Motor neuron (in vitro differentiated cells): ENCODE results near the gene FMNL1. TPM values are rescaled to one million over a fixed set of nuclear protein-coding genes. Genes with fewer than 3 reads are reported as not detected.
A peak's percentile ranks its signal among the peaks of the same experiment; 100 is the strongest.

ENCODE experiments used
- ATAC-seq, 8 experiments: fragments of 200-7000 bp; cut with Tn5 transposase; replicated peaks in 6 of 8; 2 replicates each; pipeline ENCODE4 v1.8.0; 2021; ENCODE audit warnings: mild to moderate bottlenecking in 8 of 8, moderate library complexity in 8 of 8
- H3K27ac ChIP-seq, 2 donors: fragments of 250-450 bp; sonication (Bioruptor Pico); 2 replicates each; pipeline ENCODE4 v1.9.0; 2021; ENCODE audit warnings: antibody characterized with exemption in 2 of 2, mild to moderate bottlenecking in 2 of 2, moderate library complexity in 1 of 2
- H3K4me1 ChIP-seq, 2 donors: fragments of 250-450 bp; sonication (Bioruptor Pico); replicated peaks in 1 of 2; 2 replicates each; pipeline ENCODE4 v1.6.1; 2021; ENCODE audit warnings: antibody characterized with exemption in 2 of 2, mild to moderate bottlenecking in 2 of 2, moderate library complexity in 1 of 2
- H3K4me3 ChIP-seq, 5 donors: fragments of 250-450 bp; sonication (Bioruptor Pico); 2 replicates each; pipeline ENCODE4 v1.9.0; 2021; ENCODE audit warnings: antibody characterized with exemption in 5 of 5, mild to moderate bottlenecking in 5 of 5, moderate library complexity in 4 of 5
- WGBS, 10 experiments: fragments of 450-650 bp; shearing (Covaris generic); methylation state at CpG; one replicate each; pipeline ENCODE4 v1.0.0; 2022; 5-methylcytosine and 5-hydroxymethylcytosine counted together
- in situ Hi-C, 9 experiments: fragments of 400-800 bp; cut with MboI; loops; one replicate each; pipeline ENCODE4 v1.15.0; 2021; ENCODE audit warnings: low sequenced_read_pairs in 9 of 9, low pct_unique_long_range_greater_than_20kb in 2 of 9; ENCODE audit not compliant: unreplicated experiment in 9 of 9
- total RNA-seq, 8 experiments: library from RNA; unstranded; fragments of 300-600 nt; gene quantifications; 2 replicates each; pipeline versions ENCODE4 v1.2.3 to v1.2.4, GENCODE V29; 2022

FMNL1 gene
- total RNA-seq, 8 experiments from 2014 or later = 1.1 to 5.6 (median 2.3) TPM

DNA sequence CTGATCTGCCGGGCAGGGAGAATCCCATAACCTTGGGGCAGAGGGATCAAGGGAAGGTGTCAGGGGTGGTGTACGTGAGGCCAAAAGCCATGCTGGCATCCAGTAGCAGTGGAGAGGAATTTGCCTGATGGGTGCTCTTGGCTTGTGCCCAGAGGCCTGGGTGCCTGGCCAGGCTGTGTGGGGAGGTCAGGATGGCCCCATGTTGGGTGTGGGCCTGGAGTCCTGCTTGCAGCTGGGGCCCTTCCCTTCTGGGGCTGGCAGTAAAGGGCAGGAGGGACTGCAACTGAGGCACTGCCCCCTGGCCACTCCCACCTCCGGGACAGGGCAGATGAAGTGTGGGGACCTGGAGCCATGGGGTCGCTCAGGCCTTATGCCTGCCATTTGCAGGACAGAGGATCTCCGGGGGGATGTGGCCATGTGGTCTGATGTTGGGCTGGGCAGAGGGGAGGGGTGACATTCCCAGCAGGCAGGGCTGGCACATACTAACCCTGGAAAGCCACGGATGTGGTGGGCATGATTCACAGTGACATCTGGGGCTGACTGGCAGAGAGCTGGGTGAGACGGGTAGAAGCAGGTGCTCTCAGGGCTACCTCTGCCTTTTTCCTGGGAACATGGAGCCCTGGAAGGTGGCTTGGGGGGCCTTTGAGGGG is 3.5 kb downstream of the FMNL1 start:
- no peak for ATAC-seq
- 30 to 60% (median 53%) methylated on average over 1 to 3 of the region's 7 CpGs; no CpG with 5 or more reads in 7 of the 10 experiments for WGBS, 10 experiments
- Histone ChIP-seq H3K27ac (no peak overlapping the region), H3K4me1 (peaks cover 8 to 27% of the 10 kb centered on the region in 2 donors), H3K4me3 (no peak overlapping the region)
- in situ Hi-C loops = loop anchor here in 2 of 9 experiments (10.0 kb wide), 1 partner anchor 160 kb away; no protein-coding TSS in a partner anchor

DNA sequence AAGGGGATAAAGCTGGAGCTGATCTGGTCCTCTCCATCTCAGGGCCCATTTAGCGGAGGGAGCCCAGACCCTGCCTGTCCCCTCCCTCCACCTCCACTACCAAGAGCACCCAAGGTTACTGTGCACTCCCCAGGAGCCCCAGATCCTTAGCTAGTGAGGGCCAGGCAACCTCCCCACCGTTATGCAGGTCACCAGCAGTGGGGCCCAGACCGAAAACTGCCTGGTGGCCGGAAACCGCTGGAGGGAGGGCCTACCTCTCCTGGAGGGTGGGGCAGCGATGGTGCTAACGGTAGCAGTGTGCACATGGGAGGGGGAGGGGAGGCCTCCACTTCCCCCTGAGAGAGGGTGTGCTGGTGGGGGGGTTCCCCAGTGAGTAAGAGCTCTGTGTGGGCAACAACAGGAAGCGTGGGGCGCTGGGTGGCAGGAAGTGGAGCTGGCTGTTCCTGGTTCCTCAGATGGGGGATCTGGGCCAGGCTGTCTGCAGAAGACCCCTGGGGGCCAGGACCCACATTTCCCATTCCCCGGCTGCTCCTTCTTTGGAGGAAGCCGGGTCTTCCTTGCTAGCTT is 4.4 kb downstream of the FMNL1 start:
- Histone ChIP-seq H3K4me3 (no peak overlapping the region), H3K27ac (no peak overlapping the region), H3K4me1 (peaks cover 8 to 29% of the 10 kb centered on the region in 2 donors)
- ATAC-seq = no peak
- WGBS, 10 experiments = 50 to 100% methylated on average over 1 to 2 of the region's 11 CpGs; no CpG with 5 or more reads in 8 of the 10 experiments
- in situ Hi-C loops = loop anchor here in 2 of 9 experiments (10.0 kb wide), 1 partner anchor 159 kb away; no protein-coding TSS in a partner anchor

DNA sequence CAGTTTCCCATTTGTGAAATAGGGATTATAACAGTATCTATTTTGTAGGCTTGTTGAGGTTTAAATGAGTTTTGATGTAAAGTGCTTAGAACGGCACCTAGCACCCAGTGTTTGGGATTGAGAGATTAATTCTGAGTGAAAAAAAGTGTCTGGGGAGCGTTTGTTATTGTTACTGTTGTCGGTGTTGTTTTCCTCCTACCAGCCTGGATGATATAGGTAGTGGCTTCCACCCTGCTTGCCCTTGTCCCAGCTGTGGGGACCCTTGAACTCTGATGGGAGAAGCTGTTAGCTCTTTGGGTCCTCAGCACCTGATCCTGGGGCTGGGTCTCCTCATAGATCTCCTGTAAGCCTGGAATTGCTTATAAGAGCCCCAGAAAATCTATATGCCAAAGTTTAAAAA is 4.9 kb downstream of the FMNL1 start:
- no peak for ATAC-seq
- Histone ChIP-seq H3K4me3 (no peak overlapping the region), H3K27ac (no peak overlapping the region), H3K4me1 (peaks cover 11 to 33% of the 10 kb centered on the region in 2 donors)
- WGBS, 10 experiments = 20 to 86% (median 75%) methylated on average over 1 to 3 of the region's 3 CpGs; no CpG with 5 or more reads in 5 of the 10 experiments
- in situ Hi-C loops = loop anchor here in 2 of 9 experiments (10.0 kb wide), 1 partner anchor 158 kb away; no protein-coding TSS in a partner anchor

DNA sequence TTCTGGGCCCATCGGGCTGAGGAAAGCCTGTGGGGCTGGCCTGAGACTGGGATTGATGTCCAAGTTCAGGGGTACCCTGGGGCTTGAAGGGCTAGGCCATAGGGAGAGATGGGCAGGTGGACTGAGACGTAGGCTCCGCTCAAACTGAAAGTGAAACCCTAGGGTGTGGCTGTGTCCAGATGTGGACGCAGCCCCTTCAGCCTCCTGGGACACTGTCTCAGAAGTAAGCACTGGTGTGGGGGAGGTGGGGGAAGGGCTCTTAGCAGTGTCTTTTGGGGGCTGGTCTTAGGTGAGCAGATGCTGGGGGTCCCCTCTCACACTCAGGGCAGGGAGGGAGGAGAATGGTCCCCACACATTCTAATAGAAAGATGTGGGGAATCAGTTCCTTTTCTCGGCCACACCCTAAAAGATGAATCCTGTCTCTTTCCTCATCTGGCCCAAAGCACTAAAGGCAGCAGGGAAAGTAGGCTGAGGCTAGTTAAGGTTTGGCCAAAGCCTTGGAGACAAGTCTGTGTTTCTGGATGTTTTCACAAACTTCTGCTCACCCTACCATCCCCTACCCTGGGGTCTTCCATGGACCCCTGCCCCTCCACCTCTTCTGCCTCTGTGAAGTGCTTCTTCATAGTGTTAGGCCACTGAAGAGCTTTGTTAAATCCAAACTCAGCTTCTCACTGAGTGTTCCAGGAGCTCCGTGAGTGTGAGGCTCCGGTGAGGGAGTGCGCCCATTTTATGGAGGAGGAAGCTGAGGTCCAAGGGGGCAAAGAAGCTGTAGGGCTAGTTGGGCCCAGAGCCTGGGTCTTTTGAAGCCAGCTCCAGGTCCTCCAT is 5.6 kb downstream of the FMNL1 start:
- WGBS, 10 experiments = 70 to 100% (median 80%) methylated on average over 1 to 3 of the region's 8 CpGs; no CpG with 5 or more reads in 6 of the 10 experiments
- Histone ChIP-seq H3K4me1 (peaks cover 11 to 32% of the 10 kb centered on the region in 2 donors), H3K27ac (no peak overlapping the region), H3K4me3 (no peak overlapping the region)
- in situ Hi-C loops = loop anchor here in 2 of 9 experiments (10.0 kb wide), 1 partner anchor 157 kb away; no protein-coding TSS in a partner anchor
- peak in 2 of 8 experiments; percentile 6 to 7 for ATAC-seq

DNA sequence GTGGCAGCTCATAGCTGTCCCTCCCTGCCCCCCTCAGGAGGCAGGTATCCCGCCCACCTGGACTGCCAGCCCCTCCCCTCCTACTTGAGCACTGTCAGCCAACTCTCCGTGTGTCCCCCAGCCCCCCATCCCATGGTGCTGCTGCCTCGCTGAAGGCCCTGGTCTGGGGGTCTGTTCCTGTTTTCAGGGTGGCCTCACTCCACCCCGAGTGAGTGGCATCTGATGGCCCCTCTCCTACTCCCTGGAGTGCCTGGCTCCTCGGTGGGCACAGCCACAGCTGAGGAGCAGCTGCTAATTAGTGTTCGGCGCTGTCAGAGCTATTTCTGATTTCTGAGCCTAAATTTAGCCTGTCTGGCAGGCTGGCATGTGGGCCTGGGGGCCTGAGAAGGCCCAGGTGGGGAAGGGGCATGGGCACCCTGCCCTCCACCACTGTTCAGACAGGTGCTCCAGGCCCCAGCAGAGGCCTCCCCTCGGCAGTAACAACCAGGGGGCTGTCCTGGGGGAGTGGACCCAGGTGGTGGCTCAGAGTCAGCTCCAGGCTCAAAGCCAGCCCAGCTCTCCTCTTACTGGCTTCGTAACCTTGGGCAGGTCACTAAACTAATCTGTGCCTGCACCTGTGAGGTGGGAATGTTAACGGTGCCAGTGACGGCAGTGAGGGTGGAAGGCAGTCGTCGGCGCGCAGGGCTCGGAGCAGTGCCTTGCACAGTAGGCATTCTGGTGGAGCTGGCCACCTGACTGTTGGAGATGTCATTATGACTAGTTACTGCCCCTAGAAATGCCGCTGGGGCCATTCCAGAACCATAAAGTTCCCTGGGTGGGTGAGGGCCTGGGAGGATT is 6.5 kb downstream of the FMNL1 start:
- no peak overlapping the region for H3K4me3 ChIP-seq
- ATAC-seq = no peak
- in situ Hi-C loops = loop anchor here in 2 of 9 experiments (10.0 kb wide), 1 partner anchor 157 kb away; no protein-coding TSS in a partner anchor
- WGBS, 10 experiments = 65 to 100% (median 80%) methylated on average over 1 to 8 of the region's 17 CpGs; no CpG with 5 or more reads in 4 of the 10 experiments
- peak overlapping the region in 1 of 2 donors; percentile 48 for H3K27ac ChIP-seq
- peaks cover 11 to 28% of the 10 kb centered on the region in 2 donors for H3K4me1 ChIP-seq

DNA sequence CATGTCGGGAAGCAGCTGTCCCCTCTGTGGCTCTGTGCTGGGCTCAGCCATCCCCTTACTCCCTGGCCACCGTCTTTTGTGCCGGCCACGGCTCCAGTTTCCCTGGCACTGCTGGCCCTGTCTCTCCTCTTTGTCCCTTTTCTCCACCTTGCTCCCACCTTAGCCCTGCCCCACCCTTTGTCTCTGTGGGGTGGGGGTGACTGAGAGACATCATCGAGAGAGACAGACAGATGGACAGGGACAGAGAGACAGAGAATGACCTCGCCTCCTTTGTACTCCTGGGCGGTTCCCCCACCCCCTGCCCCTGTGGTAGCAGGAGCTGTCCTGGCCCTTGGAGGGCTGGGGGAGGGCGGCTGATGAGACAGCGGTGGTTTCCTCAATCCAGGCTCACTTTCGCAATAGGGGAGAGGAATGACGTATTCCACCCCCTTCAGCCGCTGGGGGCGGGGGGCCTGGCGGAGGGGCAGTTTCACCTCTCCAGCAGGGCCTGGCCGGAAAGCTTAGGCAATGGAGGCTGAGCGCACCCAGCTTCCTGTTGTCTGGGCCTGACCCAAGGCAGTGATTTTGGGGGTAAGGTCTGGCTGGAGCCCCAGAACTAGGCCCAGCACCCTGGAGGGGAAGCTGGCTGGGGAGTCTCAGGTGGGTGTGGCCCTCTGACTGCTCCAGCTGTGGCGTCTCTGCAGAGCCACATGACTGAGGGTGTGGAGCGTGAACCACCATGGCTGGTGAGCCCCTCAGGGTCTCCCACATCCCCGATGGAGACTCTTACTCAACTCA is 7.3 kb downstream of the FMNL1 start:
- H3K27ac ChIP-seq = peak overlapping the region in 1 of 2 donors; percentile 48
- no peak overlapping the region for H3K4me3 ChIP-seq
- in situ Hi-C loops = loop anchor here in 2 of 9 experiments (10.0 kb wide), 1 partner anchor 156 kb away; no protein-coding TSS in a partner anchor
- peak; percentile 57 to 82 (median 76) for ATAC-seq
- peaks cover 11 to 28% of the 10 kb centered on the region in 2 donors for H3K4me1 ChIP-seq
- WGBS, 10 experiments = 0 to 36% (median 13%) methylated on average over 1 to 3 of the region's 19 CpGs; no CpG with 5 or more reads in 6 of the 10 experiments

DNA sequence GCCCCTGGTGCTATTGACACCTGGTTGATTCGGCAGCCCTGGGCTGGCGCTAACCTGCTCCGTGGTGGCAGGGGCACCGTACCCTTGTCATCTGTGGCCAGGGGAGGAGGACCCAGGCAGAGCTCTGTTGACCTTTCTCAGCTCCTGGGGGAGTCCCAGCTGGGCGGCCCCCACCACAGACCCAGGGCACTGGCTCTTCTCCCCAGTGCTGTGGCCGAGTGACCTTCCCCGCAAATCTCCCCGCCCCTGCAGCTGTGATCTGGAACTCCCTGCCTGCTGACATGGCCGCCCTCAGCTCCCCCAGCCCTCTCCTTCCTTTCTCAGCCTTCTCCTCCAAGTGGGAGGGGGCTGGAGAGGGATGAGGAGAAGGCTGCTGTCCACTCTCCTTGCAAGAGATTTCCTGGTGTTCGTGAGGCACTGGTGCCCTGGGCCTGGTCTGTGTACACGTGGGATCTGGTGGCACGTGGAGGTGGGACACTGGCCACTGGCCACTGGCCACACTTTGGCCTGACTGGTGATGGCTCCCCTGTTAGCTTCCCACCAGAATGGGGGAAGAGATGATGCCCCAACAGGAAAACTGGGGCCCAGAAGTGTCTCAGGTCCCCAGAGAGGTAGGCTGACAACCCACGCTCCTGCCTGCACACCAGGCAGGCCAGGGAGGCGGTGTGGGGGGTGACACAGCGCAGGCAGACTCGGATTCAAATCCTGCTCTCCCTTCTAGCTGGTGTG is 8.2 kb downstream of the FMNL1 start:
- in situ Hi-C loops = loop anchor here in 2 of 9 experiments (10.0 kb wide), 1 partner anchor 155 kb away; no protein-coding TSS in a partner anchor

DNA sequence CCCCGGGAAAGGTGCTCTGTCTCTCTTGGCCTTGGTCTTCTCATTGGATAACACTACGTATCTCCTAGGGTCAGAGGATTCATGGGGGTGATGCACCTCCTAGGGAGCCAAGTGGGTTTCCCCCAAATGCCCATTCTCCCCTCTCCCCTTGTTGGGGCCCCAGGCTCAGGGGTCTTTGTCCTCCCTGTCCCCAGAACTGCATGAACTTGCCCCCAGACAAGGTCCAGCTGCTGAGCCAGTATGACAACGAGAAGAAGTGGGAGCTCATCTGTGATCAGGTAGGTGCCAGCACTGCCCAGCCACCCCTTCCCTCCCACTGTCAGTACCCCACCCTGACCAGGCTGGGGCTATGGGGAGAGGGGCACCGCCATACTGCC is 8.7 kb downstream of the FMNL1 start:
- Histone ChIP-seq H3K27ac (no peak overlapping the region), H3K4me3 (no peak overlapping the region), H3K4me1 (peaks cover 11 to 28% of the 10 kb centered on the region in 2 donors)
- WGBS, 10 experiments = 57 to 100% (median 89%) methylated on average over 1 to 3 of the region's 4 CpGs; no CpG with 5 or more reads in 7 of the 10 experiments
- no peak for ATAC-seq
- in situ Hi-C loops = no loop called here

More for the DNA sequence above, 8.2 kb downstream of the FMNL1 start:
- 90 to 93% methylated on average over 3 to 4 of the region's 16 CpGs; no CpG with 5 or more reads in 8 of the 10 experiments for WGBS, 10 experiments
- peak in 3 of 8 experiments; percentile 9 to 13 (median 10) for ATAC-seq
- Histone ChIP-seq H3K4me3 (no peak overlapping the region), H3K27ac (peak overlapping the region in 1 of 2 donors; percentile 48), H3K4me1 (peaks cover 11 to 28% of the 10 kb centered on the region in 2 donors)

DNA sequence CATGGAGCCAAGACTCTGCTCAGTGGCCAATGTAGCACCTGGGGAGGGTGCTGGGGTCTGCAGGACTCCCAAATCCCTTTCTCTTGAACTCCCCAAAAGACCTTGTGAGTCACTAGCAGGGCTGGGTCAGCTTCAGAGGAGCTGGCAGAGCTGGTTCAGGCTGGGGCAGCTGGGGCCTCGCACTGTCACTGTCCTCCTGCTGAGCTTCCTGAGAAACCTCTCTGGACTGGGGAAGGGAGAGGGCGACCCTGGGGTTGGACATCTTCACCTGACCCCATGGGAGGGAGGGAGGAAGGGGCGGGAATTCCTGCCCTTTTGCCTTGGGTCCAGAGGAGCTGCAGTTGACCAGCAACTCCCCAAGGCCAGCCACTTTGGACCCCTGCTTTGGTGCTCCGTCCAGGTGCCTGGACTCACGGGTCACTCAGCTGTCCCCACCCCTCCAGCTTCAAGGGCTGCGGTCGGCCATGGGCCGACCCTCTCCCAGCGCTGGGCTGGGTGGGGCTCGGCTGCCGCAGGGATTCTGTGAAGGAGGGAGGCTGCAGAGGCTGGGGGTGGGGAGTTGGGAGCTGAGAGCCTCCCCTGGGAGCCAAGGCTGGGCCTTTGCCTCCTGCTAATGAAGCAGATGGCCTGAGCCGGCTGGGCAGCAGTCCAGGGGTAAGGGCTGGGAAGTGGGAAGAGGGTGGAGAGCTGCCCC is 9.2 kb downstream of the FMNL1 start:
- H3K27ac ChIP-seq = peak overlapping the region in 1 of 2 donors; percentile 6
- WGBS, 10 experiments = 0 to 42% (median 20%) methylated on average over 1 to 4 of the region's 12 CpGs; no CpG with 5 or more reads in 7 of the 10 experiments
- H3K4me1 ChIP-seq = peaks cover 11 to 28% of the 10 kb centered on the region in 2 donors
- H3K4me3 ChIP-seq = no peak overlapping the region
- in situ Hi-C loops = no loop called here
- peak in 7 of 8 experiments; percentile 13 to 50 (median 39) for ATAC-seq

DNA sequence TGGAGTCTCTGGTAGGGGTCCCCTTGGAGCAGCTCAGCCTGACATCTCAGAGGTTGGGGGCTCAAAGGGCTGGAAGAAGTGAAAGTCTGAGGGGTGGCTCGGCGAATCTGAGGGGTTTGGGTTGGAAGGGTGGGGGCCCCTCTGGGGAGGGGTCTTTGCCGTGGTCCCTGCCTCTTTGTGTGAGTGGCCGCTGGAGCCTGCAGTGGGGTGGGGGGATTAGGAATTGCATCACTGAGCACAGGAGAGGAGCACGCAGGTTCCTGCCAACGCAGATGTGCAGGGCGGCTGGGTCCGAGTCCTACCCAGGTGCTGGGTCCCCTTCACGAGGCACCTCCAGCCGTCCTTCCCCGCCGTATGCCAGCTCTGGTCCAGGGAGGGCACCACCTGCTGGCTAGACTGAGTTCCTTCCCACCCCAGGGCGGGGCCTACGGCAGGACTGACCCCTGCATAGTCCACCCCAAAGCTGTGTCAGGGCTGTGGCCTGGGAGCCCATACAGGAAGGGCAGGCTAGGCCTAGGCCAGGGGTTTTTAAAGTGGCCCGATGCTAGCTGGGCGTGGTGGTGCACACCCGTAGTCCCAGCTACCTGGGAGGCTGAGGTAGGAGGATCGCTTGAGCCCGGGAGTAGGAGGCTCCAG is 9.9 kb downstream of the FMNL1 start:
- WGBS, 10 experiments = 80 to 92% methylated on average over 2 to 3 of the region's 19 CpGs; no CpG with 5 or more reads in 8 of the 10 experiments
- peak in 1 of 8 experiments; percentile 21 for ATAC-seq
- in situ Hi-C loops = no loop called here

More for the DNA sequence above, 9.9 kb downstream of the FMNL1 start:
- Histone ChIP-seq H3K27ac (peak overlapping the region in 1 of 2 donors; percentile 6), H3K4me1 (peaks cover 11 to 28% of the 10 kb centered on the region in 2 donors), H3K4me3 (no peak overlapping the region)
